ENCODE results near the gene GPATCH8. TPM values are rescaled to one million over a fixed set of nuclear protein-coding genes. Genes with fewer than 3 reads are reported as not detected.

GPATCH8 gene
- total and polyA plus RNA-seq, 10 of the 15 experiments (the other 5 are each of a cell fraction or from before 2014, with no cell fraction given): 11.7 to 45.1 (median 21.3) TPM

DNA sequence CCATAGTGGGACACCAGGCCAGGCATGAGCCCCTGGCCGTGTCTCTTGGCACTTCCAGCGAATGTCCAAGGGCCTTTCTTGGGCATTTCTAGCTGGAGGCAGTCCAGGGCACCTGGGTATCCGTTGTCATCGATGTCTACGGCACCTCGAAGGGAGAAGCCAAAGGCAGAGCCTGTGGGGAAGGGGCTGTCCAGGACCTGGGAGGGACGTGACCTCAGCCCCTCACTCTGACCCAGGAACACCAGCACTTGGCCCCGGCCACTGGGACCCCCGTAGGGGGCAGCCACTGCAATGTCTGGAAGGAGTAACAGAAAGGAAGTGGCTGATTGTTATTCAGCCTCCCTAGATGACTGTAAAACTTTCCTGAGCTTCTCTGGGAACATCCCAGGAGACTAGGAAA, 122.4 kb downstream of the GPATCH8 start:
- Histone ChIP-seq H3K79me2 (ENCODE audit: control insufficient read depth, insufficient read depth, low read length) (no peaks in the 10 kb centered on the region), H3K27me3 (replicated peaks in 1 of 2; ENCODE audit: control insufficient read depth in 2 of 2, insufficient read depth in 2 of 2, low read length in 1 of 2) (no peaks in the 10 kb centered on the region; a peak in 2 of 4 replicates), H4K20me1 (ENCODE audit: control insufficient read depth, insufficient read depth) (no peaks in the 10 kb centered on the region), H3K4me1 (ENCODE audit: control insufficient read depth, insufficient read depth, low read length) (no peaks in the 10 kb centered on the region), H3K9ac (ENCODE audit: control insufficient read depth, insufficient read depth, low read length) (no peak overlapping the region), H2AFZ (ENCODE audit: control insufficient read depth, low read depth, low read length) (no peak overlapping the region), H3K27ac (ENCODE audit: control insufficient read depth, insufficient read depth) (no peak overlapping the region), H3K4me3 (no peak overlapping the region), H3K36me3 (ENCODE audit: control insufficient read depth in 2 of 2, insufficient read depth in 2 of 2, low read length in 1 of 2) (no peaks in the 10 kb centered on the region), H3K4me2 (ENCODE audit: control insufficient read depth, insufficient read depth) (no peak overlapping the region), H3K9me3 (replicated peaks; ENCODE audit: control insufficient read depth, insufficient read depth, low read length) (no peaks in the 10 kb centered on the region)
- BruUV-seq (replicated peaks): no TSS peak
- no peak for DNase-seq (ENCODE audit: low read depth, low spot score)
- in situ Hi-C loops (cut with MboI): no loop called here
- no peak for FAIRE-seq
- CTCF ChIA-PET: interaction anchor here (1.1 kb wide), 1 partner anchor 18 kb away, joined by 4 read pairs; the partner anchor contains the start of gene FAM171A2
- POLR2A ChIA-PET: no interaction called here
- SMC1A ChIA-PET (ENCODE audit: uncharacterized antibody, unreplicated experiment): no interaction called here
- ATAC-seq: no peak
- RAD21 ChIA-PET (ENCODE audit: unreplicated experiment): no interaction called here
- 25% methylated on average over 9 of the region's 9 CpGs for WGBS (ENCODE audit: insufficient coverage, insufficient replicate concordance, low lambda C conversion rate, missing lambda C conversion rate)
- intact Hi-C loops (cut with micrococcal nuclease; ENCODE audit: unreplicated experiment): no loop called here
- no peak for TF ChIP-seq SMC3 (IDR thresholded peaks at IDR 0.05; ENCODE audit: borderline replicate concordance, low read length)
- TF ChIP-seq ZNF274 (IDR thresholded peaks at IDR 0.05; ENCODE audit: insufficient read depth, insufficient read length): no peak
- no peak for TF ChIP-seq POLR2AphosphoS2 (IDR thresholded peaks at IDR 0.05; ENCODE audit: low read depth, low read length)
- TF ChIP-seq IRF4 (IDR thresholded peaks at IDR 0.05; ENCODE audit: low read depth, low read length): no peak
- no peak for TF ChIP-seq NR2F1 (conservative IDR thresholded peaks at IDR 0.05)
- TF ChIP-seq, protein P1, sequence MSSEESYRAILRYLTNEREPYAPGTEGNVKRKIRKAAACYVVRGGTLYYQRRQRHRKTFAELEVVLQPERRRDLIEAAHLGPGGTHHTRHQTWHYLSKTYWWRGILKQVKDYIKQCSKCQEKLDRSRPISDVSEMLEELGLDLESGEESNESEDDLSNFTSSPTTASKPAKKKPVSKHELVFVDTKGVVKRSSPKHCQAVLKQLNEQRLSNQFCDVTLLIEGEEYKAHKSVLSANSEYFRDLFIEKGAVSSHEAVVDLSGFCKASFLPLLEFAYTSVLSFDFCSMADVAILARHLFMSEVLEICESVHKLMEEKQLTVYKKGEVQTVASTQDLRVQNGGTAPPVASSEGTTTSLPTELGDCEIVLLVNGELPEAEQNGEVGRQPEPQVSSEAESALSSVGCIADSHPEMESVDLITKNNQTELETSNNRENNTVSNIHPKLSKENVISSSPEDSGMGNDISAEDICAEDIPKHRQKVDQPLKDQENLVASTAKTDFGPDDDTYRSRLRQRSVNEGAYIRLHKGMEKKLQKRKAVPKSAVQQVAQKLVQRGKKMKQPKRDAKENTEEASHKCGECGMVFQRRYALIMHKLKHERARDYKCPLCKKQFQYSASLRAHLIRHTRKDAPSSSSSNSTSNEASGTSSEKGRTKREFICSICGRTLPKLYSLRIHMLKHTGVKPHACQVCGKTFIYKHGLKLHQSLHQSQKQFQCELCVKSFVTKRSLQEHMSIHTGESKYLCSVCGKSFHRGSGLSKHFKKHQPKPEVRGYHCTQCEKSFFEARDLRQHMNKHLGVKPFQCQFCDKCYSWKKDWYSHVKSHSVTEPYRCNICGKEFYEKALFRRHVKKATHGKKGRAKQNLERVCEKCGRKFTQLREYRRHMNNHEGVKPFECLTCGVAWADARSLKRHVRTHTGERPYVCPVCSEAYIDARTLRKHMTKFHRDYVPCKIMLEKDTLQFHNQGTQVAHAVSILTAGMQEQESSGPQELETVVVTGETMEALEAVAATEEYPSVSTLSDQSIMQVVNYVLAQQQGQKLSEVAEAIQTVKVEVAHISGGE (CRISPR knock-in tag; IDR thresholded peaks at IDR 0.05): no peak
- TF ChIP-seq, protein P2, sequence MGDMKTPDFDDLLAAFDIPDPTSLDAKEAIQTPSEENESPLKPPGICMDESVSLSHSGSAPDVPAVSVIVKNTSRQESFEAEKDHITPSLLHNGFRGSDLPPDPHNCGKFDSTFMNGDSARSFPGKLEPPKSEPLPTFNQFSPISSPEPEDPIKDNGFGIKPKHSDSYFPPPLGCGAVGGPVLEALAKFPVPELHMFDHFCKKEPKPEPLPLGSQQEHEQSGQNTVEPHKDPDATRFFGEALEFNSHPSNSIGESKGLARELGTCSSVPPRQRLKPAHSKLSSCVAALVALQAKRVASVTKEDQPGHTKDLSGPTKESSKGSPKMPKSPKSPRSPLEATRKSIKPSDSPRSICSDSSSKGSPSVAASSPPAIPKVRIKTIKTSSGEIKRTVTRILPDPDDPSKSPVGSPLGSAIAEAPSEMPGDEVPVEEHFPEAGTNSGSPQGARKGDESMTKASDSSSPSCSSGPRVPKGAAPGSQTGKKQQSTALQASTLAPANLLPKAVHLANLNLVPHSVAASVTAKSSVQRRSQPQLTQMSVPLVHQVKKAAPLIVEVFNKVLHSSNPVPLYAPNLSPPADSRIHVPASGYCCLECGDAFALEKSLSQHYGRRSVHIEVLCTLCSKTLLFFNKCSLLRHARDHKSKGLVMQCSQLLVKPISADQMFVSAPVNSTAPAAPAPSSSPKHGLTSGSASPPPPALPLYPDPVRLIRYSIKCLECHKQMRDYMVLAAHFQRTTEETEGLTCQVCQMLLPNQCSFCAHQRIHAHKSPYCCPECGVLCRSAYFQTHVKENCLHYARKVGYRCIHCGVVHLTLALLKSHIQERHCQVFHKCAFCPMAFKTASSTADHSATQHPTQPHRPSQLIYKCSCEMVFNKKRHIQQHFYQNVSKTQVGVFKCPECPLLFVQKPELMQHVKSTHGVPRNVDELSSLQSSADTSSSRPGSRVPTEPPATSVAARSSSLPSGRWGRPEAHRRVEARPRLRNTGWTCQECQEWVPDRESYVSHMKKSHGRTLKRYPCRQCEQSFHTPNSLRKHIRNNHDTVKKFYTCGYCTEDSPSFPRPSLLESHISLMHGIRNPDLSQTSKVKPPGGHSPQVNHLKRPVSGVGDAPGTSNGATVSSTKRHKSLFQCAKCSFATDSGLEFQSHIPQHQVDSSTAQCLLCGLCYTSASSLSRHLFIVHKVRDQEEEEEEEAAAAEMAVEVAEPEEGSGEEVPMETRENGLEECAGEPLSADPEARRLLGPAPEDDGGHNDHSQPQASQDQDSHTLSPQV (IDR thresholded peaks at IDR 0.05): no peak
- TF ChIP-seq SRF (IDR thresholded peaks at IDR 0.05; ENCODE audit: low read depth in 2 of 2, low read length in 2 of 2): no peak
- TF ChIP-seq POU2F2 (IDR thresholded peaks at IDR 0.05; ENCODE audit: borderline replicate concordance, low read depth, low read length): no peak
- TF ChIP-seq ZNF217 (IDR thresholded peaks at IDR 0.05): no peak
- TF ChIP-seq TCF7 (IDR thresholded peaks at IDR 0.05; ENCODE audit: borderline replicate concordance): no peak
- TF ChIP-seq, protein P3, sequence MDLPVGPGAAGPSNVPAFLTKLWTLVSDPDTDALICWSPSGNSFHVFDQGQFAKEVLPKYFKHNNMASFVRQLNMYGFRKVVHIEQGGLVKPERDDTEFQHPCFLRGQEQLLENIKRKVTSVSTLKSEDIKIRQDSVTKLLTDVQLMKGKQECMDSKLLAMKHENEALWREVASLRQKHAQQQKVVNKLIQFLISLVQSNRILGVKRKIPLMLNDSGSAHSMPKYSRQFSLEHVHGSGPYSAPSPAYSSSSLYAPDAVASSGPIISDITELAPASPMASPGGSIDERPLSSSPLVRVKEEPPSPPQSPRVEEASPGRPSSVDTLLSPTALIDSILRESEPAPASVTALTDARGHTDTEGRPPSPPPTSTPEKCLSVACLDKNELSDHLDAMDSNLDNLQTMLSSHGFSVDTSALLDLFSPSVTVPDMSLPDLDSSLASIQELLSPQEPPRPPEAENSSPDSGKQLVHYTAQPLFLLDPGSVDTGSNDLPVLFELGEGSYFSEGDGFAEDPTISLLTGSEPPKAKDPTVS (IDR thresholded peaks at IDR 0.05; ENCODE audit: low read depth, low read length): no peak
- no peak for TF ChIP-seq CREB1 (IDR thresholded peaks at IDR 0.05; ENCODE audit: low read depth)
- TF ChIP-seq ASH2L (IDR thresholded peaks at IDR 0.05; ENCODE audit: borderline replicate concordance, low read depth): no peak
- TF ChIP-seq BHLHE40 (IDR thresholded peaks at IDR 0.05; ENCODE audit: borderline replicate concordance in 1 of 2, low read depth in 2 of 2, low read length in 1 of 2): no peak

All from GM12878 (cell line).